GM12878 (cell line): ENCODE data around the gene CDH8. TPM values are rescaled to one million over a fixed set of nuclear protein-coding genes. Genes with fewer than 3 reads are reported as not detected.

Experiments
- ATAC-seq: fragments of 200-7000 bp; cut with Tn5 transposase; 3 replicates; pipeline ENCODE4 v1.9.1; 2020; ENCODE audit warnings: mild to moderate bottlenecking, moderate library complexity
- BruUV-seq: library from RNA; stranded (reverse); fragments of 400-500 nt; replicated peaks from 2 replicates; lab custom pipeline; 2021; lab: Mats Ljungman, UMichigan
- CTCF ChIA-PET: fragments of 300-600 bp; sonication (Branson Sonifier 250); formaldehyde crosslinking; extraction: SDS; loops from one replicate; lab custom pipeline; 2021; ENCODE audit warnings: inconsistent platforms; lab: Yijun Ruan, JAX
- POLR2A ChIA-PET: fragments of 350-600 bp; formaldehyde crosslinking; extraction: SDS; loops from one replicate; lab custom pipeline; 2021; ENCODE audit warnings: inconsistent platforms; lab: Charles Lee
- RAD21 ChIA-PET: fragments of 300-600 bp; sonication (Branson Sonifier 250); formaldehyde crosslinking; loops from one replicate; lab custom pipeline; 2023; ENCODE audit warnings: antibody characterized with exemption; ENCODE audit not compliant: unreplicated experiment; lab: Charles Lee
- SMC1A ChIA-PET: fragments of 300-600 bp; sonication (Branson Sonifier 250); formaldehyde crosslinking; loops from one replicate; lab custom pipeline; 2023; ENCODE audit not compliant: unreplicated experiment, uncharacterized antibody; lab: Charles Lee
- DNase-seq: peaks from one replicate; pipeline ENCODE4 v3.0.0-alpha.2; 2011; ENCODE audit warnings: low read depth, low spot score
- FAIRE-seq: peaks from 3 replicates; lab custom pipeline; 2011; peaks lifted over from hg19 to GRCh38; lab: Jason Lieb, UNC
- H2AFZ ChIP-seq: 2 replicates; pipeline ENCODE4 v1.6.0; 2011; ENCODE audit warnings: low read depth, low read length, control low read depth; ENCODE audit not compliant: control insufficient read depth
- H3K27ac ChIP-seq: 2 replicates; pipeline ENCODE4 v1.5.1; 2011; ENCODE audit warnings: control low read depth; ENCODE audit not compliant: control insufficient read depth, insufficient read depth
- H3K27me3 ChIP-seq, 2 experiments: replicated peaks in 1 of 2; 2 replicates each; pipeline versions ENCODE4 v1.6.0 to v1.6.1; 2011; ENCODE audit warnings: low read length in 1 of 2; ENCODE audit not compliant: control insufficient read depth in 2 of 2, insufficient read depth in 2 of 2
- H3K36me3 ChIP-seq, 2 experiments: 2 replicates each; pipeline ENCODE4 v1.5.1; 2011; ENCODE audit warnings: low read length in 1 of 2; ENCODE audit not compliant: control insufficient read depth in 2 of 2, insufficient read depth in 2 of 2
- H3K4me1 ChIP-seq: 2 replicates; pipeline ENCODE4 v1.6.1; 2011; ENCODE audit warnings: mild to moderate bottlenecking, low read length, moderate library complexity, mixed read lengths; ENCODE audit not compliant: control insufficient read depth, insufficient read depth
- H3K4me2 ChIP-seq: 2 replicates; pipeline ENCODE4 v1.6.0; 2011; ENCODE audit warnings: control low read depth; ENCODE audit not compliant: control insufficient read depth, insufficient read depth
- H3K4me3 ChIP-seq: fragments of 200-600 bp; sonication (generic); 2 replicates; pipeline ENCODE4 v1.5.1; 2016
- H3K79me2 ChIP-seq: 2 replicates; pipeline ENCODE4 v1.6.0; 2011; ENCODE audit warnings: low read length; ENCODE audit not compliant: control insufficient read depth, insufficient read depth
- H3K9ac ChIP-seq: 2 replicates; pipeline ENCODE4 v1.8.0; 2011; ENCODE audit warnings: low read length, control low read depth, mixed read lengths; ENCODE audit not compliant: control insufficient read depth, insufficient read depth
- H3K9me3 ChIP-seq: replicated peaks from 3 replicates; pipeline ENCODE4 v1.5.1; 2011; ENCODE audit warnings: mild to moderate bottlenecking, low read length; ENCODE audit not compliant: control insufficient read depth, insufficient read depth
- H4K20me1 ChIP-seq: 2 replicates; pipeline ENCODE4 v1.6.0; 2011; ENCODE audit not compliant: control insufficient read depth, insufficient read depth
- CEBPB ChIP-seq, 2 experiments: fragments of 150-350 bp in 1 of 2; IDR thresholded peaks; 2 replicates each; pipeline ENCODE4 v1.6.1; 2012 to 2014; ENCODE audit warnings: low read depth in 2 of 2, low read length in 2 of 2, borderline replicate concordance in 1 of 2, inconsistent platforms in 1 of 2
- NFYB ChIP-seq: IDR thresholded peaks from 2 replicates; pipeline ENCODE4 v1.6.1; 2011; ENCODE audit warnings: low read depth, mild to moderate bottlenecking, low read length, improper control_type of control experiment, moderate library complexity; ENCODE audit not compliant: insufficient read depth
- SMAD1 ChIP-seq: fragments of 450-650 bp; IDR thresholded peaks from 2 replicates; pipeline ENCODE4 v1.6.1; 2018; ENCODE audit warnings: mild to moderate bottlenecking, low read depth; ENCODE audit not compliant: partially characterized antibody
- TARDBP ChIP-seq: IDR thresholded peaks from 2 replicates; pipeline ENCODE4 v1.6.1; 2016; ENCODE audit warnings: borderline replicate concordance
- TCF12 ChIP-seq: IDR thresholded peaks from 2 replicates; pipeline ENCODE4 v1.6.1; 2011; ENCODE audit warnings: low read depth, mild to moderate bottlenecking, low read length
- TCF3 ChIP-seq: IDR thresholded peaks from 2 replicates; pipeline ENCODE4 v1.6.1; 2012; ENCODE audit warnings: low read depth, mild to moderate bottlenecking, low read length, borderline replicate concordance; ENCODE audit not compliant: insufficient read depth
- YBX1 ChIP-seq: fragments of 450-650 bp; IDR thresholded peaks from 2 replicates; pipeline ENCODE4 v1.6.1; 2016; ENCODE audit warnings: antibody characterized with exemption
- WGBS: methylation state at CpG from one replicate; pipeline ENCODE4 v1.1.6; 2016; ENCODE audit warnings: low lambda C conversion rate; ENCODE audit not compliant: insufficient replicate concordance, insufficient coverage; ENCODE audit errors: missing lambda C conversion rate; 5-methylcytosine and 5-hydroxymethylcytosine counted together
- in situ Hi-C: fragments of 300-500 bp; cut with MboI; formaldehyde crosslinking; loops from 9 replicates; pipeline ENCODE4 v1.14.3; 2018; ENCODE audit warnings: mixed read lengths
- intact Hi-C: fragments of 100-400 bp; cut with micrococcal nuclease; formaldehyde crosslinking; loops from one replicate; pipeline ENCODE4 v1.14.2; 2022; ENCODE audit not compliant: unreplicated experiment
- polyA plus RNA-seq, 11 experiments: library from polyadenylated mRNA; depleted of rRNA in 4 of 11; unstranded in 6 of 11; stranded (reverse) in 5 of 11; fragments of >200 nt; fragmentation: Nextera tagmentation in 4 of 11; fragmentation: Illumina TruSeq in 1 of 11; extraction: Ambion mirVana in 4 of 11; extraction: Trizol in 1 of 11; gene quantifications; 1 replicate in 1 of 11; 2 replicates in 10 of 11; pipeline versions ENCODE4 v1.2.1 to v1.2.3, GENCODE V29; 2011 to 2016; ENCODE audit warnings: inconsistent platforms in 2 of 11, missing spikeins in 2 of 11, low read depth in 1 of 11
- total RNA-seq, 4 experiments: library from RNA; depleted of rRNA in 3 of 4; stranded (reverse); fragments of >200 nt in 3 of 4; fragmentation: Illumina TruSeq in 1 of 4; extraction: Trizol in 1 of 4; gene quantifications; 2 replicates each; pipeline versions ENCODE4 v1.2.1 to v1.2.3, GENCODE V29; 2013 to 2021

Gene CDH8
- total and polyA plus RNA-seq, 10 of the 15 experiments (the other 5 are each of a cell fraction or from before 2014, with no cell fraction given): 0.13 to 0.68 (median 0.25) TPM; not detected in 3

DNA sequence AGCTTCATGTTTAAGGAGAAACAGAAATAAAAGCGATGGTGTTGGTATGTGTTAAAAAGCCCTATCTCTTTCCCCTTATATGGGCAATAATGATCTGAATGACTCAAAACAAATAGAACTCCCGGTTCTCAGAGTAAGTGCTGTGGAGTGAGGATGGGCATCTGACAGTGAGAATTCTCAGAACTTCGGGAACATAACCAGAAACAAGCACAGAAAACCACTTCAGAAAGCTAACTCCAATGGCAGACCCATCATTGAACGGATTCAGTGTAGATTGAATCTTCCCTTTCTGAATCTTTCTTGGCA, 67.2 kb downstream of the CDH8 start:
- no TSS peak for BruUV-seq
- H3K4me1 ChIP-seq: no peaks in the 10 kb centered on the region
- no peaks in the 10 kb centered on the region for H4K20me1 ChIP-seq
- ChIA-PET SMC1A (no interaction called here), RAD21 (no interaction called here), POLR2A (no interaction called here), CTCF (no interaction called here)
- ATAC-seq: no peak
- in situ Hi-C loops (no loop called here), intact Hi-C loops (no loop called here)
- no peak overlapping the region for H2AFZ ChIP-seq
- H3K27me3 ChIP-seq: no peaks in the 10 kb centered on the region
- 28% methylated on average over 4 of the region's 4 CpGs for WGBS
- no peak overlapping the region for H3K4me2 ChIP-seq
- H3K79me2 ChIP-seq: no peaks in the 10 kb centered on the region
- H3K36me3 ChIP-seq: no peaks in the 10 kb centered on the region
- no peak for FAIRE-seq
- H3K9ac ChIP-seq: no peak overlapping the region
- H3K4me3 ChIP-seq: no peak overlapping the region
- no peak overlapping the region for H3K27ac ChIP-seq
- no peak for DNase-seq
- H3K9me3 ChIP-seq: no peaks in the 10 kb centered on the region
- TF ChIP-seq CEBPB (IDR thresholded peaks at IDR 0.05; ENCODE audit: borderline replicate concordance in 1 of 2, low read depth in 2 of 2, low read length in 2 of 2) (no peak), YBX1 (no peak), TCF12 (no peak), NFYB (no peak), TCF3 (no peak)

- intact Hi-C loops (no loop called here), in situ Hi-C loops (no loop called here)
- FAIRE-seq (no peak), ATAC-seq (no peak), DNase-seq (no peak)
- WGBS: 24% methylated on average over 7 of the region's 7 CpGs
- H3K36me3 ChIP-seq: no peaks in the 10 kb centered on the region
- no peak overlapping the region for H3K9ac ChIP-seq
- no peak overlapping the region for H3K4me2 ChIP-seq
- no peak overlapping the region for H3K27ac ChIP-seq
- SMC1A ChIA-PET: interaction anchor here (0.7 kb wide), 1 partner anchor 50 kb away, joined by 3 read pairs; no protein-coding TSS in a partner anchor
- no peaks in the 10 kb centered on the region for H4K20me1 ChIP-seq
- no peaks in the 10 kb centered on the region for H3K27me3 ChIP-seq
- CTCF ChIA-PET: no interaction called here
- H3K9me3 ChIP-seq: no peaks in the 10 kb centered on the region
- BruUV-seq: no TSS peak
- H3K4me1 ChIP-seq: no peaks in the 10 kb centered on the region
- POLR2A ChIA-PET: no interaction called here
- RAD21 ChIA-PET: no interaction called here
- TF ChIP-seq SMAD1 (no peak), TARDBP (no peak)
- H3K4me3 ChIP-seq: no peak overlapping the region
- no peaks in the 10 kb centered on the region for H3K79me2 ChIP-seq
- no peak overlapping the region for H2AFZ ChIP-seq
Measured at GRCh38 chr16:61968242-61969076, 67.8 kb downstream of the CDH8 start.
